K562 (cell line): ENCODE data around the gene DEFB124. TPM values are rescaled to one million over a fixed set of nuclear protein-coding genes. Genes with fewer than 3 reads are reported as not detected.
A peak's percentile ranks its signal among the peaks of the same experiment; 100 is the strongest.

Source experiments
- CTCFL ChIP-seq: IDR thresholded peaks from 2 replicates; pipeline ENCODE4 v1.6.1; 2011; ENCODE audit warnings: borderline replicate concordance, low read depth, mild to moderate bottlenecking, moderate library complexity, low read length; ENCODE audit not compliant: insufficient read depth, poor library complexity, severe bottlenecking
- EP400 ChIP-seq: fragments of 450-650 bp; IDR thresholded peaks from 2 replicates; pipeline ENCODE4 v1.6.1; 2017; ENCODE audit warnings: antibody characterized with exemption, mild to moderate bottlenecking, moderate library complexity
- FOXO4 ChIP-seq: fragments of 450-650 bp; formaldehyde crosslinking; IDR thresholded peaks from 2 replicates; pipeline ENCODE4 v1.4.0; 2020; ENCODE audit warnings: mild to moderate bottlenecking, moderate library complexity
- KLF1 ChIP-seq: fragments of 450-650 bp; IDR thresholded peaks from 2 replicates; pipeline ENCODE4 v1.6.1; 2016; ENCODE audit warnings: missing genetic modification characterization, missing compliant biosample characterization
- NR2C2 ChIP-seq, 2 experiments: fragments of 200-800 bp in 1 of 2; sonication (Bioruptor generic) in 1 of 2; sonication (generic) in 1 of 2; formaldehyde crosslinking in 1 of 2; IDR thresholded peaks; 2 replicates each; pipeline versions ENCODE4 v1.6.1 to v1.8.0; 2016 to 2022; ENCODE audit warnings: mild to moderate bottlenecking in 1 of 2, missing compliant biosample characterization in 1 of 2, missing genetic modification characterization in 1 of 2, missing genetic modification reagents in 1 of 2
- RBBP5 ChIP-seq: fragments of 200-600 bp; sonication (generic); IDR thresholded peaks from 2 replicates; pipeline ENCODE4 v1.6.1; 2012; ENCODE audit warnings: borderline replicate concordance, mild to moderate bottlenecking, low read length, control low read depth, inconsistent platforms; ENCODE audit not compliant: insufficient read depth, poor library complexity, severe bottlenecking
- RFX1 ChIP-seq: fragments of 450-650 bp; IDR thresholded peaks from 2 replicates; pipeline ENCODE4 v1.6.1; 2016; ENCODE audit warnings: mild to moderate bottlenecking, moderate library complexity
- TBL1XR1 ChIP-seq, 2 experiments: IDR thresholded peaks; 2 replicates each; pipeline ENCODE4 v1.6.1; 2012; ENCODE audit warnings: improper control_type of control experiment in 2 of 2, low read length in 2 of 2, mild to moderate bottlenecking in 1 of 2
- ZBTB26 ChIP-seq: fragments of 450-650 bp; formaldehyde crosslinking; IDR thresholded peaks from 2 replicates; pipeline ENCODE4 v1.4.0; 2022; ENCODE audit warnings: missing genetic modification characterization
- ZHX1 ChIP-seq: fragments of 150-350 bp; conservative IDR thresholded peaks from 2 replicates; pipeline ENCODE4 v1.6.1; 2014; ENCODE audit warnings: low read length
- ZNF165 ChIP-seq: fragments of 250-450 bp; sonication (Bioruptor Pico); IDR thresholded peaks from 2 replicates; pipeline ENCODE4 v1.4.0; 2020; ENCODE audit warnings: borderline replicate concordance
- ZNF175 ChIP-seq: fragments of 200-800 bp; sonication (Bioruptor generic); IDR thresholded peaks from 2 replicates; pipeline ENCODE4 v1.6.1; 2016; ENCODE audit warnings: low read depth, mild to moderate bottlenecking, missing genetic modification characterization, missing compliant biosample characterization
- ZNF184 ChIP-seq: sonication (generic); formaldehyde crosslinking; IDR thresholded peaks from 2 replicates; pipeline ENCODE4 v1.5.0; 2020; ENCODE audit warnings: missing genetic modification reagents
- ZNF695 ChIP-seq: fragments of 450-650 bp; formaldehyde crosslinking; IDR thresholded peaks from 2 replicates; pipeline ENCODE4 v1.4.0; 2020; ENCODE audit warnings: mild to moderate bottlenecking, moderate library complexity
- polyA plus RNA-seq, 8 experiments: library from polyadenylated mRNA; depleted of rRNA in 4 of 8; stranded (reverse) in 5 of 8; unstranded in 3 of 8; fragments of >200 nt; fragmentation: Nextera tagmentation in 2 of 8; fragmentation: Illumina TruSeq in 1 of 8; extraction: Ambion mirVana in 2 of 8; extraction: Trizol in 1 of 8; gene quantifications; 2 replicates each; pipeline versions ENCODE4 v1.2.1 to v1.2.3, GENCODE V29; 2011 to 2014; ENCODE audit warnings: inconsistent platforms in 1 of 8, missing spikeins in 1 of 8
- total RNA-seq, 7 experiments: library from RNA; depleted of rRNA in 6 of 7; stranded (reverse); fragments of >200 nt in 6 of 7; fragmentation: Illumina TruSeq in 2 of 7; extraction: Trizol in 2 of 7; gene quantifications; 2 replicates each; pipeline versions ENCODE4 v1.2.1 to v1.2.3, GENCODE V29; 2011 to 2021; ENCODE audit warnings: low replicate concordance in 1 of 7

Gene DEFB124
- total and polyA plus RNA-seq, 9 of the 15 experiments (the other 6 are each of a cell fraction or from before 2014, with no cell fraction given) = not detected

GRCh38 chr20:31514154-31515071, 39.5 kb upstream of the DEFB124 start, which contains the start of gene HM13 (continued):
- TF ChIP-seq RFX1 = peak; percentile 95
- no peak for TF ChIP-seq ZNF184 (CRISPR knock-in tag)
- TF ChIP-seq RBBP5 = peak; percentile 91
- TF ChIP-seq NR2C2 (CRISPR knock-in tag; IDR thresholded peaks at IDR 0.05) = peak; percentile 62; the same call in 1 of the 2 replicates
- TF ChIP-seq NR2C2 (tag; IDR thresholded peaks at IDR 0.05) = peak; percentile 38; the same call in 1 of the 2 replicates
- TF ChIP-seq KLF1 (tag) = peak; percentile 100
- TF ChIP-seq ZHX1 = peak; percentile 98
- TF ChIP-seq ZNF695 (CRISPR knock-in tag) = no peak
- peak; percentile 99 for TF ChIP-seq CTCFL
- 0 out of 2 replicates have a peak, but pooled peaks have one; percentile 33 for TF ChIP-seq ZNF165 (CRISPR knock-in tag)
- TF ChIP-seq ZBTB26 = no peak
- TF ChIP-seq FOXO4 (CRISPR knock-in tag) = 0 out of 2 replicates have a peak, but pooled peaks have one; percentile 29
- TF ChIP-seq ZNF175 (CRISPR knock-in tag) = peak; percentile 97
- peak; percentile 97 for TF ChIP-seq EP400
- TF ChIP-seq TBL1XR1 (IDR thresholded peaks at IDR 0.05; ENCODE audit: low read length in 2 of 2) = peak in 1 of 2 experiments; percentile 51; a peak in 1 of 4 replicates
